Measurements from ENCODE around the gene LTO1.

- TF ChIP-seq CTCF (IDR thresholded peaks at IDR 0.05; ENCODE audit: insufficient read depth, low read length) (peak; percentile 69), POLR2AphosphoS5 (IDR thresholded peaks at IDR 0.05; ENCODE audit: low read depth) (peak; percentile 28; the same call in 1 of the 2 replicates), REST (IDR thresholded peaks at IDR 0.05; ENCODE audit: insufficient replicate concordance, low read depth) (no peak)
Measured at GRCh38 chr11:69642913-69643632, 32.1 kb downstream of the LTO1 start.

All from HL-60 (cell line).